ENCODE measurements around the gene SMYD3. TPM values are rescaled to one million over a fixed set of nuclear protein-coding genes. Genes with fewer than 3 reads are reported as not detected.

SMYD3 gene
- total RNA-seq, 1 donor from 2014 or later = 35.4 TPM

DNA sequence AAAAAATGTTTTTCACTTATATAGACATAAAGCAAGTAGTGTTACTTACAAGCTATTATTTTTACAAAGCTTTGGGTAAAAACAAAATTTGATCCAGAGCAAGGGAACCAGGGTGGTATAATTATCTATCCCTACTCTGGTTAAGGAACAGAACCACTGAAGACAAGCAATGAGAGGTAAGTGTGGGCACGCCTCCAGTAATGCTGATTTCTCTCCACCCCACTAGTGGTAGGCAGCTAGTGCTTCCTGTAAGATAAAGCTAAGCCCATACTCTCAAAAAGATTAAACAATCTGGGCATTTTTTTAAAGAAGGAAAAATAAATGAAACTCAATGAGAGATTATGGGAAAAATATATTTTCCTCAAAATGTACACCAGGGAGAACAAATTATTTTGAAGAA, 36.9 kb upstream of the SMYD3 start:
- H3K4me3 Mint-ChIP-seq (ENCODE audit: unreplicated experiment) = no peak overlapping the region
- H3K9me3 Mint-ChIP-seq (ENCODE audit: unreplicated experiment) = no peaks in the 10 kb centered on the region
- H3K36me3 Mint-ChIP-seq (ENCODE audit: low read depth, unreplicated experiment) = peaks cover 11% of the 10 kb centered on the region
- H3K27ac Mint-ChIP-seq (ENCODE audit: unreplicated experiment) = no peak overlapping the region
- no peaks in the 10 kb centered on the region for H3K4me1 Mint-ChIP-seq (ENCODE audit: unreplicated experiment)
- H3K27me3 Mint-ChIP-seq (ENCODE audit: unreplicated experiment) = no peaks in the 10 kb centered on the region
- DNase-seq (ENCODE audit: low spot score) = no peak
- TF ChIP-seq, protein P1, sequence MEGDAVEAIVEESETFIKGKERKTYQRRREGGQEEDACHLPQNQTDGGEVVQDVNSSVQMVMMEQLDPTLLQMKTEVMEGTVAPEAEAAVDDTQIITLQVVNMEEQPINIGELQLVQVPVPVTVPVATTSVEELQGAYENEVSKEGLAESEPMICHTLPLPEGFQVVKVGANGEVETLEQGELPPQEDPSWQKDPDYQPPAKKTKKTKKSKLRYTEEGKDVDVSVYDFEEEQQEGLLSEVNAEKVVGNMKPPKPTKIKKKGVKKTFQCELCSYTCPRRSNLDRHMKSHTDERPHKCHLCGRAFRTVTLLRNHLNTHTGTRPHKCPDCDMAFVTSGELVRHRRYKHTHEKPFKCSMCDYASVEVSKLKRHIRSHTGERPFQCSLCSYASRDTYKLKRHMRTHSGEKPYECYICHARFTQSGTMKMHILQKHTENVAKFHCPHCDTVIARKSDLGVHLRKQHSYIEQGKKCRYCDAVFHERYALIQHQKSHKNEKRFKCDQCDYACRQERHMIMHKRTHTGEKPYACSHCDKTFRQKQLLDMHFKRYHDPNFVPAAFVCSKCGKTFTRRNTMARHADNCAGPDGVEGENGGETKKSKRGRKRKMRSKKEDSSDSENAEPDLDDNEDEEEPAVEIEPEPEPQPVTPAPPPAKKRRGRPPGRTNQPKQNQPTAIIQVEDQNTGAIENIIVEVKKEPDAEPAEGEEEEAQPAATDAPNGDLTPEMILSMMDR (IDR thresholded peaks at IDR 0.05; ENCODE audit: unreplicated experiment) = no peak

- H3K27me3 Mint-ChIP-seq (ENCODE audit: unreplicated experiment) = peaks cover 2% of the 10 kb centered on the region
- no peaks in the 10 kb centered on the region for H3K9me3 Mint-ChIP-seq (ENCODE audit: unreplicated experiment)
- peaks cover 14% of the 10 kb centered on the region for H3K36me3 Mint-ChIP-seq (ENCODE audit: low read depth, unreplicated experiment)
- DNase-seq (ENCODE audit: low spot score) = no peak
- H3K4me1 Mint-ChIP-seq (ENCODE audit: unreplicated experiment) = no peaks in the 10 kb centered on the region
- H3K4me3 Mint-ChIP-seq (ENCODE audit: unreplicated experiment) = no peak overlapping the region
- TF ChIP-seq, protein P1 (IDR thresholded peaks at IDR 0.05; ENCODE audit: unreplicated experiment) = no peak
- H3K27ac Mint-ChIP-seq (ENCODE audit: unreplicated experiment) = no peak overlapping the region
Measured at GRCh38 chr1:246540738-246541491, 33.8 kb upstream of the SMYD3 start.

- TF ChIP-seq, protein P1 (IDR thresholded peaks at IDR 0.05; ENCODE audit: unreplicated experiment) = no peak
- Mint-ChIP-seq H3K36me3 (ENCODE audit: low read depth, unreplicated experiment) (peaks cover 7% of the 10 kb centered on the region), H3K4me1 (ENCODE audit: unreplicated experiment) (no peaks in the 10 kb centered on the region), H3K27me3 (ENCODE audit: unreplicated experiment) (peaks cover 2% of the 10 kb centered on the region), H3K27ac (ENCODE audit: unreplicated experiment) (no peak overlapping the region), H3K9me3 (ENCODE audit: unreplicated experiment) (no peaks in the 10 kb centered on the region), H3K4me3 (ENCODE audit: unreplicated experiment) (no peak overlapping the region)
- no peak for DNase-seq (ENCODE audit: low spot score)
Measured at GRCh38 chr1:246537887-246538286, 30.8 kb upstream of the SMYD3 start.

DNA sequence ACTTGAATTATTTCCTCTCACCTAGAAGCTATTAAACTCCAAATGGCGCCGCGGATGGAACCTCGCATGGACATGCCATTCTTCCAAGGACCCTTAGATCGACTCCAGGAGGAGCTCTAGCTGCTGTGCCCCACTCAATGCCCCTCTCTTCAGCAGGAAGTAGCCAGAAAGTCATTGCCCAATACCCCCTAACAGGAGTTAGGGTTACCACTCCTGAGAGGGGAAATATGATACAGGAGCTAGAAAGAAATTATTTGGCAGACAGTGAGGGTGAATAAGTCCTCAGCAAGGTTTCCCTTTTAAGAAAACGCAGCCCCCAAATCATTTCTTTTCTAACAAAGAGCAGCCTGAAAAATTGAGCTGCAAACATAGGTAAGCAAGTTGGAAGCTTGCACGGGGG, 30.4 kb upstream of the SMYD3 start:
- no peak overlapping the region for H3K4me3 Mint-ChIP-seq (ENCODE audit: unreplicated experiment)
- H3K4me1 Mint-ChIP-seq (ENCODE audit: unreplicated experiment) = no peaks in the 10 kb centered on the region
- DNase-seq (ENCODE audit: low spot score) = no peak
- H3K36me3 Mint-ChIP-seq (ENCODE audit: low read depth, unreplicated experiment) = peaks cover 7% of the 10 kb centered on the region
- peaks cover 2% of the 10 kb centered on the region for H3K27me3 Mint-ChIP-seq (ENCODE audit: unreplicated experiment)
- H3K9me3 Mint-ChIP-seq (ENCODE audit: unreplicated experiment) = no peaks in the 10 kb centered on the region
- TF ChIP-seq, protein P1 (IDR thresholded peaks at IDR 0.05; ENCODE audit: unreplicated experiment) = no peak
- no peak overlapping the region for H3K27ac Mint-ChIP-seq (ENCODE audit: unreplicated experiment)

- H3K27ac Mint-ChIP-seq (ENCODE audit: unreplicated experiment) = no peak overlapping the region
- H3K36me3 Mint-ChIP-seq (ENCODE audit: low read depth, unreplicated experiment) = peaks cover 7% of the 10 kb centered on the region
- H3K27me3 Mint-ChIP-seq (ENCODE audit: unreplicated experiment) = peaks cover 3% of the 10 kb centered on the region
- H3K4me1 Mint-ChIP-seq (ENCODE audit: unreplicated experiment) = no peaks in the 10 kb centered on the region
- no peak overlapping the region for H3K4me3 Mint-ChIP-seq (ENCODE audit: unreplicated experiment)
- peaks cover 13% of the 10 kb centered on the region for H3K9me3 Mint-ChIP-seq (ENCODE audit: unreplicated experiment)
- TF ChIP-seq, protein P1 (IDR thresholded peaks at IDR 0.05; ENCODE audit: unreplicated experiment) = no peak
- DNase-seq (ENCODE audit: low spot score) = no peak
Measured at GRCh38 chr1:246534114-246534513, 27.0 kb upstream of the SMYD3 start.

Data from endothelial cell (in vitro differentiated cells).